Thymus (tissue), 11 donors: Measurements from ENCODE around the gene C16orf92. TPM values are rescaled to one million over a fixed set of nuclear protein-coding genes. Genes with fewer than 3 reads are reported as not detected.

ENCODE experiments used
- DNase-seq, 9 donors: peaks; one replicate each; pipeline ENCODE4 v3.0.0-alpha.2; 2013; ENCODE audit warnings: low spot score in 9 of 9, low read depth in 6 of 9, missing footprints in 1 of 9
- H3K27ac ChIP-seq, 2 donors: one replicate each; pipeline ENCODE4 v1.5.1; 2013; ENCODE audit warnings: control low read depth in 1 of 2, low read depth in 1 of 2, low read length in 1 of 2, mild to moderate bottlenecking in 1 of 2, moderate library complexity in 1 of 2
- H3K27me3 ChIP-seq, 2 donors: one replicate each; pipeline ENCODE4 v1.5.1; 2013; ENCODE audit warnings: low read length in 1 of 2; ENCODE audit not compliant: control insufficient read depth in 2 of 2, insufficient read depth in 1 of 2
- H3K36me3 ChIP-seq, 2 donors: one replicate each; pipeline ENCODE4 v1.5.1; 2013; ENCODE audit warnings: low read length in 1 of 2, mild to moderate bottlenecking in 1 of 2, moderate library complexity in 1 of 2; ENCODE audit not compliant: control insufficient read depth in 2 of 2, insufficient read depth in 2 of 2
- H3K4me1 ChIP-seq, 2 donors: one replicate each; pipeline ENCODE4 v1.5.1; 2013; ENCODE audit warnings: low read length in 2 of 2; ENCODE audit not compliant: control insufficient read depth in 2 of 2, insufficient read depth in 2 of 2
- H3K4me3 ChIP-seq, 2 donors: one replicate each; pipeline ENCODE4 v1.5.1; 2013; ENCODE audit warnings: low read length in 2 of 2, control low read depth in 1 of 2, mild to moderate bottlenecking in 1 of 2
- H3K9me3 ChIP-seq, 2 donors: one replicate each; pipeline ENCODE4 v1.5.1; 2013; ENCODE audit warnings: low read length in 1 of 2, mild to moderate bottlenecking in 1 of 2; ENCODE audit not compliant: control insufficient read depth in 2 of 2, insufficient read depth in 1 of 2
- WGBS: extraction: QIAGEN DNeasy Blood & Tissue Kit; methylation state at CpG from one replicate; pipeline ENCODE4 v1.1.7; 2013; 5-methylcytosine and 5-hydroxymethylcytosine counted together
- polyA plus RNA-seq: library from polyadenylated mRNA; stranded (reverse); fragments of 200-250 nt; gene quantifications from one replicate; pipeline ENCODE4 v1.2.3, GENCODE V29; 2013
- total RNA-seq: library from RNA; stranded (reverse); fragments of 120-200 nt; gene quantifications from one replicate; pipeline ENCODE4 v1.2.4, GENCODE V29; 2013
- donor health status: healthy.

The C16orf92 gene
- total and polyA plus RNA-seq, 2 donors, result not detected

GRCh38 chr16:30066761-30067583 lies 44.0 kb downstream of the C16orf92 start:
- DNase-seq, result no peak
- peak overlapping the region in 1 of 2 donors; percentile 99 for H3K27ac ChIP-seq
- 82% methylated on average over 21 of the region's 21 CpGs for WGBS
- H3K4me3 ChIP-seq, result peak overlapping the region; percentile 76 to 89
- H3K27me3 ChIP-seq, result no peaks in the 10 kb centered on the region
- no peaks in the 10 kb centered on the region for H3K9me3 ChIP-seq
- H3K4me1 ChIP-seq, result peaks cover 19 to 35% of the 10 kb centered on the region in 2 donors
- peaks cover 48 to 52% of the 10 kb centered on the region in 2 donors for H3K36me3 ChIP-seq

- no peaks in the 10 kb centered on the region for H3K9me3 ChIP-seq
- H3K4me3 ChIP-seq, result no peak overlapping the region
- peaks cover 19 to 35% of the 10 kb centered on the region in 2 donors for H3K4me1 ChIP-seq
- DNase-seq, result no peak
- WGBS, result 96% methylated on average over 6 of the region's 6 CpGs
- H3K27me3 ChIP-seq, result no peaks in the 10 kb centered on the region
- H3K36me3 ChIP-seq, result peaks cover 48 to 58% of the 10 kb centered on the region in 2 donors
- no peak overlapping the region for H3K27ac ChIP-seq
Observed at GRCh38 chr16:30067584-30067916, 44.6 kb downstream of the C16orf92 start.

- H3K27ac ChIP-seq, result no peak overlapping the region
- WGBS, result 97% methylated on average over 9 of the region's 9 CpGs
- peaks cover 48 to 65% of the 10 kb centered on the region in 2 donors for H3K36me3 ChIP-seq
- H3K4me1 ChIP-seq, result peaks cover 17 to 34% of the 10 kb centered on the region in 2 donors
- H3K27me3 ChIP-seq, result no peaks in the 10 kb centered on the region
- H3K4me3 ChIP-seq, result no peak overlapping the region
- no peaks in the 10 kb centered on the region for H3K9me3 ChIP-seq
- no peak for DNase-seq
Observed at GRCh38 chr16:30068333-30068732, 45.3 kb downstream of the C16orf92 start.

- peak in 4 of 9 donors; percentile 52 to 70 (median 59) for DNase-seq
- peaks cover 48 to 65% of the 10 kb centered on the region in 2 donors for H3K36me3 ChIP-seq
- 94% methylated on average over 17 of the region's 17 CpGs for WGBS
- H3K27ac ChIP-seq, result no peak overlapping the region
- H3K4me1 ChIP-seq, result peaks cover 11 to 27% of the 10 kb centered on the region in 2 donors
- H3K9me3 ChIP-seq, result no peaks in the 10 kb centered on the region
- no peaks in the 10 kb centered on the region for H3K27me3 ChIP-seq
- H3K4me3 ChIP-seq, result no peak overlapping the region
Observed at GRCh38 chr16:30068750-30069610, 46.0 kb downstream of the C16orf92 start.

- Histone ChIP-seq H3K9me3 (no peaks in the 10 kb centered on the region), H3K27ac (no peak overlapping the region), H3K27me3 (no peaks in the 10 kb centered on the region), H3K4me1 (peaks cover 11 to 27% of the 10 kb centered on the region in 2 donors), H3K36me3 (peaks cover 48 to 65% of the 10 kb centered on the region in 2 donors), H3K4me3 (no peak overlapping the region)
- 96% methylated on average over 31 of the region's 31 CpGs for WGBS
- DNase-seq, result no peak
Observed at GRCh38 chr16:30069611-30070462, 46.8 kb downstream of the C16orf92 start.

- H3K36me3 ChIP-seq, result peaks cover 48 to 65% of the 10 kb centered on the region in 2 donors
- peaks cover 15 to 32% of the 10 kb centered on the region in 2 donors for H3K4me1 ChIP-seq
- no peaks in the 10 kb centered on the region for H3K9me3 ChIP-seq
- no peak overlapping the region for H3K27ac ChIP-seq
- DNase-seq, result no peak
- no peaks in the 10 kb centered on the region for H3K27me3 ChIP-seq
- no peak overlapping the region for H3K4me3 ChIP-seq
Observed at GRCh38 chr16:30070490-30070889, 47.5 kb downstream of the C16orf92 start.

Other genes with a start within 250 kb of the C16orf92 start
- 0.09 TPM for gene ZG16, start 244.9 kb upstream of the C16orf92 start, total RNA-seq
- 0.27 TPM for gene ZG16, start 244.9 kb upstream of the C16orf92 start, polyA plus RNA-seq
- gene KIF22, start 232.4 kb upstream of the C16orf92 start, total RNA-seq, result 105 TPM
- gene KIF22, start 232.4 kb upstream of the C16orf92 start, polyA plus RNA-seq, result 82.5 TPM
- 192 TPM for gene MAZ, start 216.7 kb upstream of the C16orf92 start, total RNA-seq
- 178 TPM for gene MAZ, start 216.7 kb upstream of the C16orf92 start, polyA plus RNA-seq
- 0.85 TPM for gene PRRT2, start 211.0 kb upstream of the C16orf92 start, total RNA-seq
- 1.0 TPM for gene PRRT2, start 211.0 kb upstream of the C16orf92 start, polyA plus RNA-seq
- 44.4 TPM for gene PAGR1, start 207.0 kb upstream of the C16orf92 start, total RNA-seq
- gene PAGR1, start 207.0 kb upstream of the C16orf92 start, polyA plus RNA-seq, result 36.0 TPM
- gene MVP, start 202.7 kb upstream of the C16orf92 start, total RNA-seq, result 49.0 TPM
- 165 TPM for gene MVP, start 202.7 kb upstream of the C16orf92 start, polyA plus RNA-seq
- 44.1 TPM for gene CDIPT, start 160.0 kb upstream of the C16orf92 start, total RNA-seq
- gene CDIPT, start 160.0 kb upstream of the C16orf92 start, polyA plus RNA-seq, result 73.3 TPM
- gene SEZ6L2, start 123.6 kb upstream of the C16orf92 start, total RNA-seq, result 0.66 TPM
- gene SEZ6L2, start 123.6 kb upstream of the C16orf92 start, polyA plus RNA-seq, result 0.98 TPM
- 0.09 TPM for gene ASPHD1, start 122.7 kb upstream of the C16orf92 start, total RNA-seq
- 0.46 TPM for gene ASPHD1, start 122.7 kb upstream of the C16orf92 start, polyA plus RNA-seq
- gene KCTD13, start 97.0 kb upstream of the C16orf92 start, total RNA-seq, result 4.4 TPM
- gene KCTD13, start 97.0 kb upstream of the C16orf92 start, polyA plus RNA-seq, result 16.9 TPM
- 61.4 TPM for gene TMEM219, start 61.1 kb upstream of the C16orf92 start, total RNA-seq
- gene TMEM219, start 61.1 kb upstream of the C16orf92 start, polyA plus RNA-seq, result 155 TPM
- 18.5 TPM for gene TAOK2, start 49.3 kb upstream of the C16orf92 start, total RNA-seq
- gene TAOK2, start 49.3 kb upstream of the C16orf92 start, polyA plus RNA-seq, result 28.7 TPM
- 19.9 TPM for gene HIRIP3, start 27.6 kb upstream of the C16orf92 start, total RNA-seq
- gene HIRIP3, start 27.6 kb upstream of the C16orf92 start, polyA plus RNA-seq, result 14.8 TPM
- gene INO80E, start 27.0 kb upstream of the C16orf92 start, total RNA-seq, result 48.1 TPM
- gene INO80E, start 27.0 kb upstream of the C16orf92 start, polyA plus RNA-seq, result 84.5 TPM
- 0.24 TPM for gene DOC2A, start 12.2 kb upstream of the C16orf92 start, total RNA-seq
- gene DOC2A, start 12.2 kb upstream of the C16orf92 start, polyA plus RNA-seq, result 1.3 TPM
- gene TLCD3B, start 8.1 kb downstream of the C16orf92 start, total RNA-seq, result 0.24 TPM
- gene TLCD3B, start 8.1 kb downstream of the C16orf92 start, polyA plus RNA-seq, result 0.68 TPM
- 523 TPM for gene ALDOA, start 42.6 kb downstream of the C16orf92 start, total RNA-seq
- gene ALDOA, start 42.6 kb downstream of the C16orf92 start, polyA plus RNA-seq, result 451 TPM
- 87.3 TPM for gene PPP4C, start 52.8 kb downstream of the C16orf92 start, total RNA-seq
- 106 TPM for gene PPP4C, start 52.8 kb downstream of the C16orf92 start, polyA plus RNA-seq
- gene TBX6, start 68.7 kb downstream of the C16orf92 start, total RNA-seq, result 0.52 TPM
- 2.6 TPM for gene TBX6, start 68.7 kb downstream of the C16orf92 start, polyA plus RNA-seq
- gene YPEL3, start 73.0 kb downstream of the C16orf92 start, total RNA-seq, result 32.6 TPM
- 231 TPM for gene YPEL3, start 73.0 kb downstream of the C16orf92 start, polyA plus RNA-seq
- 1.3 TPM for gene GDPD3, start 90.3 kb downstream of the C16orf92 start, total RNA-seq
- 24.2 TPM for gene GDPD3, start 90.3 kb downstream of the C16orf92 start, polyA plus RNA-seq
- gene MAPK3, start 100.0 kb downstream of the C16orf92 start, total RNA-seq, result 14.9 TPM
- gene MAPK3, start 100.0 kb downstream of the C16orf92 start, polyA plus RNA-seq, result 43.9 TPM
- 312 TPM for gene CORO1A, start 160.4 kb downstream of the C16orf92 start, total RNA-seq
- 554 TPM for gene CORO1A, start 160.4 kb downstream of the C16orf92 start, polyA plus RNA-seq
- 161 TPM for gene BOLA2B, start 170.5 kb downstream of the C16orf92 start, total RNA-seq
- 131 TPM for gene BOLA2B, start 170.5 kb downstream of the C16orf92 start, polyA plus RNA-seq
- 32.6 TPM for gene SLX1A, start 170.7 kb downstream of the C16orf92 start, total RNA-seq
- gene SLX1A, start 170.7 kb downstream of the C16orf92 start, polyA plus RNA-seq, result 48.8 TPM
- 10.6 TPM for gene SULT1A3, start 176.1 kb downstream of the C16orf92 start, total RNA-seq
- gene SULT1A3, start 176.1 kb downstream of the C16orf92 start, polyA plus RNA-seq, result 122 TPM
- 0.66 TPM for gene NPIPB13, start 225.3 kb downstream of the C16orf92 start, total RNA-seq
- 10.1 TPM for gene NPIPB13, start 225.3 kb downstream of the C16orf92 start, polyA plus RNA-seq